IMR-90 (cell line): ENCODE data around the gene CYSLTR2. TPM values are rescaled to one million over a fixed set of nuclear protein-coding genes. Genes with fewer than 3 reads are reported as not detected.

Experiments used
- ATAC-seq: fragments of 200-7000 bp; cut with Tn5 transposase; 2 replicates; pipeline ENCODE4 v1.9.1; 2020; ENCODE audit warnings: low read depth, mild to moderate bottlenecking, moderate library complexity
- BruUV-seq: library from RNA; stranded (reverse); fragments of 400-500 nt; replicated peaks from 2 replicates; lab custom pipeline; 2021; lab: Mats Ljungman, UMichigan
- CTCF ChIA-PET: fragments of 300-600 bp; formaldehyde crosslinking; extraction: SDS; loops from one replicate; lab custom pipeline; 2021; ENCODE audit warnings: antibody characterized with exemption; lab: Yijun Ruan, JAX
- POLR2A ChIA-PET: fragments of 300-600 bp; sonication (Branson Sonifier 250); formaldehyde crosslinking; loops from one replicate; lab custom pipeline; 2022; ENCODE audit warnings: antibody characterized with exemption; ENCODE audit not compliant: unreplicated experiment; lab: Charles Lee
- DNase-seq: peaks from one replicate; pipeline ENCODE4 v3.0.0; 2013
- H2AFZ ChIP-seq: replicated peaks from 2 replicates; pipeline ENCODE3; 2013; ENCODE audit warnings: low read length, mild to moderate bottlenecking; ENCODE audit not compliant: poor library complexity
- H2AK5ac ChIP-seq: 2 replicates; pipeline ENCODE4 v1.6.1; 2013; ENCODE audit warnings: low read depth, low read length, inconsistent platforms
- H2AK9ac ChIP-seq: replicated peaks from 2 replicates; pipeline ENCODE3; 2013; ENCODE audit warnings: mild to moderate bottlenecking, low read depth, low read length, moderate library complexity; ENCODE audit not compliant: poor library complexity
- H2BK120ac ChIP-seq: 2 replicates; pipeline ENCODE4 v1.6.1; 2013; ENCODE audit warnings: low read depth, low read length, inconsistent platforms
- H2BK15ac ChIP-seq: 3 replicates; pipeline ENCODE4 v1.6.1; 2013; ENCODE audit warnings: low read depth, low read length, inconsistent platforms
- H2BK20ac ChIP-seq: 2 replicates; pipeline ENCODE4 v1.6.1; 2013; ENCODE audit warnings: low read depth, mild to moderate bottlenecking, inconsistent platforms, low read length, moderate library complexity
- H2BK5ac ChIP-seq: 2 replicates; pipeline ENCODE4 v1.6.1; 2013; ENCODE audit warnings: mild to moderate bottlenecking, low read depth, low read length, inconsistent platforms; ENCODE audit not compliant: poor library complexity, severe bottlenecking
- H3K14ac ChIP-seq: replicated peaks from 2 replicates; pipeline ENCODE4 v1.6.1; 2013; ENCODE audit warnings: low read depth, low read length, inconsistent platforms
- H3K18ac ChIP-seq: 2 replicates; pipeline ENCODE4 v1.6.1; 2013; ENCODE audit warnings: low read depth, low read length, control low read depth
- H3K23ac ChIP-seq: 2 replicates; pipeline ENCODE4 v1.6.1; 2013; ENCODE audit warnings: low read depth, low read length, inconsistent platforms
- H3K27ac ChIP-seq: 2 replicates; pipeline ENCODE4 v1.5.1; 2013; ENCODE audit warnings: mild to moderate bottlenecking, control low read depth, low read length; ENCODE audit not compliant: insufficient read depth
- H3K27me3 ChIP-seq: 2 replicates; pipeline ENCODE4 v1.6.1; 2013; ENCODE audit warnings: low read length; ENCODE audit not compliant: control insufficient read depth, insufficient read depth
- H3K36me3 ChIP-seq: 2 replicates; pipeline ENCODE4 v1.6.1; 2013; ENCODE audit warnings: low read length, mixed read lengths; ENCODE audit not compliant: control insufficient read depth, insufficient read depth
- H3K4ac ChIP-seq: 2 replicates; pipeline ENCODE4 v1.6.1; 2013; ENCODE audit warnings: low read depth, low read length, inconsistent platforms
- H3K4me1 ChIP-seq: 2 replicates; pipeline ENCODE4 v1.6.1; 2013; ENCODE audit warnings: low read length, mixed read lengths; ENCODE audit not compliant: control insufficient read depth, insufficient read depth
- H3K4me2 ChIP-seq: 2 replicates; pipeline ENCODE4 v1.6.1; 2013; ENCODE audit warnings: low read depth, mild to moderate bottlenecking, control low read depth, low read length, moderate library complexity
- H3K4me3 ChIP-seq: 2 replicates; pipeline ENCODE4 v1.5.1; 2013; ENCODE audit warnings: low read depth, mild to moderate bottlenecking, control low read depth, low read length, moderate library complexity; ENCODE audit not compliant: insufficient read depth
- H3K56ac ChIP-seq: 2 replicates; pipeline ENCODE4 v1.6.1; 2013; ENCODE audit warnings: low read length, inconsistent platforms; ENCODE audit not compliant: insufficient read depth; ENCODE audit errors: extremely low read depth
- H3K79me1 ChIP-seq, 2 experiments: 2 replicates each; pipeline ENCODE4 v1.6.1; 2013; ENCODE audit warnings: low read length in 2 of 2, inconsistent platforms in 1 of 2, low read depth in 1 of 2
- H3K9ac ChIP-seq: 2 replicates; pipeline ENCODE4 v1.6.1; 2013; ENCODE audit warnings: low read depth, low read length, control low read depth
- H3K9me1 ChIP-seq: 2 replicates; pipeline ENCODE4 v1.6.1; 2013; ENCODE audit warnings: low read length, inconsistent platforms; ENCODE audit not compliant: insufficient read depth
- H3K9me3 ChIP-seq: 2 replicates; pipeline ENCODE4 v1.6.1; 2013; ENCODE audit warnings: low read length; ENCODE audit not compliant: control insufficient read depth, insufficient read depth
- H4K20me1 ChIP-seq: 2 replicates; pipeline ENCODE4 v1.6.1; 2013; ENCODE audit warnings: low read length, inconsistent platforms; ENCODE audit not compliant: insufficient read depth
- H4K5ac ChIP-seq: 2 replicates; pipeline ENCODE4 v1.6.1; 2013; ENCODE audit warnings: mild to moderate bottlenecking, low read depth, low read length, control low read depth
- H4K8ac ChIP-seq, 2 experiments: 2 replicates each; pipeline ENCODE4 v1.6.1; 2013; ENCODE audit warnings: low read depth in 2 of 2, low read length in 2 of 2, control low read depth in 1 of 2, inconsistent platforms in 1 of 2
- H4K91ac ChIP-seq: 2 replicates; pipeline ENCODE4 v1.6.1; 2013; ENCODE audit warnings: low read depth, low read length, inconsistent platforms; ENCODE audit not compliant: insufficient read depth
- BHLHE40 ChIP-seq: fragments of 150-350 bp; IDR thresholded peaks from 2 replicates; pipeline ENCODE4 v1.6.1; 2016; ENCODE audit warnings: mild to moderate bottlenecking, low read depth, low read length
- CEBPB ChIP-seq: IDR thresholded peaks from 2 replicates; pipeline ENCODE4 v1.6.1; 2012; ENCODE audit warnings: low read depth, low read length, improper control_type of control experiment
- FOS ChIP-seq: fragments of 150-350 bp; IDR thresholded peaks from 2 replicates; pipeline ENCODE4 v1.6.1; 2016; ENCODE audit warnings: low read depth, low read length
- MAZ ChIP-seq: IDR thresholded peaks from 2 replicates; pipeline ENCODE4 v1.6.1; 2012; ENCODE audit warnings: low read depth, mild to moderate bottlenecking, low read length, improper control_type of control experiment, moderate library complexity, borderline replicate concordance
- MXI1 ChIP-seq: IDR thresholded peaks from 2 replicates; pipeline ENCODE4 v1.6.1; 2012; ENCODE audit warnings: low read depth, mild to moderate bottlenecking, low read length, moderate library complexity, borderline replicate concordance
- POLR2A ChIP-seq: IDR thresholded peaks from 2 replicates; pipeline ENCODE4 v1.6.1; 2012; ENCODE audit warnings: mild to moderate bottlenecking, low read depth, low read length
- RCOR1 ChIP-seq: IDR thresholded peaks from 2 replicates; pipeline ENCODE4 v1.6.1; 2012; ENCODE audit warnings: mild to moderate bottlenecking, low read length, improper control_type of control experiment; ENCODE audit not compliant: insufficient replicate concordance
- SMC3 ChIP-seq: fragments of 150-350 bp; IDR thresholded peaks from 2 replicates; pipeline ENCODE4 v1.6.1; 2016; ENCODE audit warnings: low read depth, mild to moderate bottlenecking, antibody characterized with exemption, low read length, moderate library complexity
- WGBS, 2 experiments: methylation state at CpG; one replicate each; pipeline versions ENCODE4 v1.1.5 to v1.1.7; 2013; ENCODE audit warnings: missing lambda C conversion rate in 2 of 2; ENCODE audit not compliant: insufficient read length in 1 of 2; ENCODE audit errors: extremely low coverage in 2 of 2; 5-methylcytosine and 5-hydroxymethylcytosine counted together
- dilution Hi-C: fragments of 300-500 bp; cut with HindIII; formaldehyde crosslinking; loops from one replicate; pipeline ENCODE4 v1.14.3; 2018; ENCODE audit warnings: low sequenced_read_pairs; ENCODE audit not compliant: unreplicated experiment
- in situ Hi-C: fragments of 300-500 bp; cut with MboI; formaldehyde crosslinking; loops from 3 replicates; pipeline ENCODE4 v1.14.3; 2019; ENCODE audit warnings: low sequenced_read_pairs, inconsistent platforms, mixed read lengths
- intact Hi-C: fragments of 100-400 bp; cut with micrococcal nuclease; formaldehyde crosslinking; loops from 2 replicates; pipeline ENCODE4 v1.10.0; 2022
- polyA plus RNA-seq, 3 experiments: library from polyadenylated mRNA; depleted of rRNA; stranded (reverse); fragments of >200 nt; gene quantifications; 2 replicates each; pipeline ENCODE4 v1.2.3, GENCODE V29; 2012; ENCODE audit warnings: low replicate concordance in 1 of 3
- total RNA-seq: library from RNA; depleted of rRNA; stranded (reverse); fragments of >200 nt; gene quantifications from 2 replicates; pipeline ENCODE4 v1.2.3, GENCODE V29; 2012

The CYSLTR2 gene
- total and polyA plus RNA-seq, 2 of the 4 experiments (the other 2 are of a cell fraction): not detected

DNA sequence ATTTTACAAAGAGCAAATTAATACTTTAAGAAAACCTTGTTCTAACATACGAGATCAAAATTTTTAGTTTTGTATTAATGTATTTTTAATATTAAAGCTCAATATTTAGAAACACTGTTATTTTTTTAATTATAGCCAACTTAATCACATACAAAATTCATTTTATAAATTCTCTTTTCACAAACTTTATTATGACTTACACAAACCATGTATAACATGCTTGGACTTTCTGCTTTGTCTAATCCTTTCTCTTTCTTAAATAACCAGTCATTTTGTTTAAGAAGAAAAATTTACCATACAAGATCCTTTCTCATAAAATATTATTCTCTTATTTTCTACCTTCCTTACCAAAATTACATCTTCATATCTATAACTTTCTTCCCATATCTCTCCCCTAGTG lies 62.2 kb downstream of the CYSLTR2 start:
- in situ Hi-C loops (no loop called here), intact Hi-C loops (no loop called here), dilution Hi-C loops (no loop called here)
- no peaks in the 10 kb centered on the region for H3K9me1 ChIP-seq
- H2BK15ac ChIP-seq: no peak overlapping the region
- H3K4me2 ChIP-seq: no peak overlapping the region
- H3K9ac ChIP-seq: no peak overlapping the region
- ATAC-seq (no peak), DNase-seq (no peak)
- H4K20me1 ChIP-seq: no peaks in the 10 kb centered on the region
- no peak overlapping the region for H2AFZ ChIP-seq
- no peak overlapping the region for H3K27ac ChIP-seq
- H4K5ac ChIP-seq: no peak overlapping the region
- no peak overlapping the region for H2BK120ac ChIP-seq
- H3K36me3 ChIP-seq: no peaks in the 10 kb centered on the region
- H2BK20ac ChIP-seq: no peak overlapping the region
- no peak overlapping the region for H2AK5ac ChIP-seq
- no peaks in the 10 kb centered on the region for H3K4me1 ChIP-seq
- no peak overlapping the region for H4K8ac ChIP-seq
- CTCF ChIA-PET: no interaction called here
- no peak overlapping the region for H2BK5ac ChIP-seq
- WGBS, 2 experiments: no CpG with 5 or more reads among the region's 1 CpG
- H3K14ac ChIP-seq: no peak overlapping the region
- H3K27me3 ChIP-seq: no peaks in the 10 kb centered on the region
- H3K9me3 ChIP-seq: no peaks in the 10 kb centered on the region
- no peak overlapping the region for H3K56ac ChIP-seq
- no TSS peak for BruUV-seq
- H3K18ac ChIP-seq: no peak overlapping the region
- H3K79me1 ChIP-seq: no peaks in the 10 kb centered on the region
- H3K4me3 ChIP-seq: no peak overlapping the region
- no peak overlapping the region for H3K23ac ChIP-seq
- POLR2A ChIA-PET: no interaction called here
- no peak overlapping the region for H2AK9ac ChIP-seq
- TF ChIP-seq MAZ (no peak), MXI1 (no peak), SMC3 (no peak), BHLHE40 (no peak), CEBPB (no peak), POLR2A (no peak), RCOR1 (no peak), FOS (no peak)
- no peak overlapping the region for H4K91ac ChIP-seq
- H3K4ac ChIP-seq: no peak overlapping the region
